ENCODE measurements around the gene MYO3A. TPM values are rescaled to one million over a fixed set of nuclear protein-coding genes. Genes with fewer than 3 reads are reported as not detected.

MYO3A gene
- total RNA-seq, 1 experiment from 2014 or later, result not detected

GRCh38 chr10:25938405-25938804 is 4.4 kb downstream of the MYO3A start:
- Histone ChIP-seq H3K9me2 (ENCODE audit: insufficient read depth) (no peaks in the 10 kb centered on the region), H3K27me3 (ENCODE audit: insufficient read depth, low read depth) (peaks cover 5% of the 10 kb centered on the region; the same call in 1 of the 2 replicates), H3K4me3 (no peak overlapping the region), H3K27ac (no peak overlapping the region), H3K4me2 (no peak overlapping the region), H3K9me3 (ENCODE audit: insufficient read depth, low read depth) (no peaks in the 10 kb centered on the region), H3K79me2 (ENCODE audit: low read depth) (no peaks in the 10 kb centered on the region), H3K4me1 (replicated peaks; ENCODE audit: insufficient read depth) (no peaks in the 10 kb centered on the region), H4K20me1 (ENCODE audit: insufficient read depth) (no peaks in the 10 kb centered on the region), H2AFZ (no peak overlapping the region), H3K36me3 (ENCODE audit: low read depth) (no peaks in the 10 kb centered on the region), H3F3A (ENCODE audit: insufficient read depth, low read depth) (no peaks in the 10 kb centered on the region)
- ChIA-PET POLR2A (ENCODE audit: unreplicated experiment) (no interaction called here), CTCF (no interaction called here)
- intact Hi-C loops (cut with micrococcal nuclease; ENCODE audit: unreplicated experiment), result loop anchor here (10.0 kb wide), 1 partner anchor 56 kb away; no protein-coding TSS in a partner anchor
- no peak for DNase-seq
- BruUV-seq (replicated peaks), result no TSS peak
- TF ChIP-seq CTCF (conservative IDR thresholded peaks at IDR 0.05), result no peak
- TF ChIP-seq EZH2 (IDR thresholded peaks at IDR 0.05; ENCODE audit: low read depth), result no peak

DNA sequence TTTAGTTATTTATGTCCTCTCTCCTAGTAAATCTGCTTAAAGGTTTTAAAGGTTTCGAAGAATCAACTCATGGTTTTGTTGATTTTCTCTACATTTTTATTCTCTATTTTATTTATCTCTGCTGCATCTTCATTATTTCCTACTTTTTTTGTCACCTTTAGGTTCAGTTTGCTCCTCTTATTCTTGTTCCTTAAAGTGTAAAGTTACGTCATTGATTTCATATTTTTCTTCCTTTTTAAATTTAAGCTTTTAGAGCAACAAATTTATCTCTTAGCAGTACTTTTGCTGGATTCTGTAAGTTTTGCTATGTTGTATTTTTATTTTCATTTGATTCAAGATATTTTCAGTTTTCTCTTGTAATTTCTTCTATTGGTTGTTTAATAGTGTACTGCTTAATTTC is 10.7 kb downstream of the MYO3A start:
- DNase-seq, result no peak
- no TSS peak for BruUV-seq (replicated peaks)

DNA sequence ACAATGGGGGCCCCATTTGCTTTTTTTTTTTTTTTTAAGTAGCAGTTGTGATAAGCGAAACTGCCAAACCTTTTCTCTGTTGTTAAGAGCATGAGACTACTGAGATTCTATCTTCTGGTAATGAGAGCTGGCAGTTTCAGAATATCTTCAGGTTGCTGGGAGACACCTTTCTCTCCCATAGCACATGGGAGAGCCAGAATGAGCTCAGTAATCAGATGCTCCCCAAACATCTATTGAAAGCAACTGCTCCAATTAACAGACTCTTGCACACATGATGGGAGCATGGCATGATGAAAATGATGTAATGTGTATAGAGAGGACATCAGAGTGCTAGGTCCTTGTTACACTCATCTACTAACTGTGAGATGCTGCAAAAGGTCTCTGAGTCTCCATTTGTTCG is 18.8 kb downstream of the MYO3A start:
- TF ChIP-seq EZH2 (IDR thresholded peaks at IDR 0.05; ENCODE audit: low read depth) (no peak), CTCF (conservative IDR thresholded peaks at IDR 0.05) (no peak)
- Histone ChIP-seq H3K36me3 (ENCODE audit: low read depth) (no peaks in the 10 kb centered on the region), H3F3A (ENCODE audit: insufficient read depth, low read depth) (no peaks in the 10 kb centered on the region), H3K9me2 (ENCODE audit: insufficient read depth) (no peaks in the 10 kb centered on the region), H4K20me1 (ENCODE audit: insufficient read depth) (no peaks in the 10 kb centered on the region), H3K27me3 (ENCODE audit: insufficient read depth, low read depth) (no peaks in the 10 kb centered on the region), H3K79me2 (ENCODE audit: low read depth) (no peaks in the 10 kb centered on the region), H2AFZ (no peak overlapping the region), H3K27ac (no peak overlapping the region), H3K4me1 (replicated peaks; ENCODE audit: insufficient read depth) (no peaks in the 10 kb centered on the region), H3K4me3 (no peak overlapping the region), H3K4me2 (no peak overlapping the region), H3K9me3 (ENCODE audit: insufficient read depth, low read depth) (no peaks in the 10 kb centered on the region)
- no TSS peak for BruUV-seq (replicated peaks)
- CTCF ChIA-PET, result no interaction called here
- intact Hi-C loops (cut with micrococcal nuclease; ENCODE audit: unreplicated experiment), result no loop called here
- POLR2A ChIA-PET (ENCODE audit: unreplicated experiment), result no interaction called here
- DNase-seq, result no peak

More for the DNA sequence above, 10.7 kb downstream of the MYO3A start:
- intact Hi-C loops (cut with micrococcal nuclease; ENCODE audit: unreplicated experiment), result no loop called here
- POLR2A ChIA-PET (ENCODE audit: unreplicated experiment), result no interaction called here
- TF ChIP-seq CTCF (conservative IDR thresholded peaks at IDR 0.05) (no peak), EZH2 (IDR thresholded peaks at IDR 0.05; ENCODE audit: low read depth) (no peak)
- Histone ChIP-seq H3K4me1 (replicated peaks; ENCODE audit: insufficient read depth) (no peaks in the 10 kb centered on the region), H3K27ac (no peak overlapping the region), H3K9me3 (ENCODE audit: insufficient read depth, low read depth) (no peaks in the 10 kb centered on the region), H3K27me3 (ENCODE audit: insufficient read depth, low read depth) (no peaks in the 10 kb centered on the region), H2AFZ (no peak overlapping the region), H3K4me2 (no peak overlapping the region), H3K36me3 (ENCODE audit: low read depth) (no peaks in the 10 kb centered on the region), H3K9me2 (ENCODE audit: insufficient read depth) (no peaks in the 10 kb centered on the region), H3K4me3 (no peak overlapping the region), H4K20me1 (ENCODE audit: insufficient read depth) (no peaks in the 10 kb centered on the region), H3K79me2 (ENCODE audit: low read depth) (no peaks in the 10 kb centered on the region), H3F3A (ENCODE audit: insufficient read depth, low read depth) (no peaks in the 10 kb centered on the region)
- CTCF ChIA-PET, result no interaction called here

Measured in PC-9 (cell line).